NCI-H345 (cell line): ENCODE results near the gene CREBRF.
"Not testable (repeated sequence)": the region's sequence is repeated elsewhere in the genome, so short reads cannot be mapped to it uniquely, and the experiment has no call there.

Experiments used
- DNase-seq: peaks from one replicate; lab custom pipeline; 2025; lab: John Stamatoyannopoulos, UW

The CREBRF gene

GRCh38 chr5:173035904-173036707 lies 20.0 kb upstream of the CREBRF start:
- DNase-seq, result no peak

DNA sequence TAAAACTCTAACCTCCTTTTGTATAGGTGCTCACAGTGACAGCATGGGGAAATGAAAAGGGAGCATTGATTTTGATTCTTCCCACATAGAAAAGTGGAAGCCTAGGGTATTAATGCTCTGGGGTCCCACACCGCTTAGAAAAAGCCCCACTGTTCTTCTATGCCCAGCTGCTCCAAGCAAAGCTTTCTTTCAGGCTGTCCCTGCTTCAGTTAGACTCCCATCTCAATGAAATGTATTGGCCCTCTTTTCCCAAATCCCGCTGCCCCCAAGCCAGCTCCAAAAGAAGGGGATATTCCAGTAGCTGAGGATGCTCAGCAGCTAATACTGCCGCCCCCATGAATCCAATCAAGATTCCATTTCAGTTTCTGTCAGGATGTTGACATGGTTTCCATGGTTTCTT lies 17.0 kb upstream of the CREBRF start:
- no peak for DNase-seq

- DNase-seq, result no peak
These were observed 16.2 kb upstream of the CREBRF start for GRCh38 chr5:173039964-173040363.

DNA sequence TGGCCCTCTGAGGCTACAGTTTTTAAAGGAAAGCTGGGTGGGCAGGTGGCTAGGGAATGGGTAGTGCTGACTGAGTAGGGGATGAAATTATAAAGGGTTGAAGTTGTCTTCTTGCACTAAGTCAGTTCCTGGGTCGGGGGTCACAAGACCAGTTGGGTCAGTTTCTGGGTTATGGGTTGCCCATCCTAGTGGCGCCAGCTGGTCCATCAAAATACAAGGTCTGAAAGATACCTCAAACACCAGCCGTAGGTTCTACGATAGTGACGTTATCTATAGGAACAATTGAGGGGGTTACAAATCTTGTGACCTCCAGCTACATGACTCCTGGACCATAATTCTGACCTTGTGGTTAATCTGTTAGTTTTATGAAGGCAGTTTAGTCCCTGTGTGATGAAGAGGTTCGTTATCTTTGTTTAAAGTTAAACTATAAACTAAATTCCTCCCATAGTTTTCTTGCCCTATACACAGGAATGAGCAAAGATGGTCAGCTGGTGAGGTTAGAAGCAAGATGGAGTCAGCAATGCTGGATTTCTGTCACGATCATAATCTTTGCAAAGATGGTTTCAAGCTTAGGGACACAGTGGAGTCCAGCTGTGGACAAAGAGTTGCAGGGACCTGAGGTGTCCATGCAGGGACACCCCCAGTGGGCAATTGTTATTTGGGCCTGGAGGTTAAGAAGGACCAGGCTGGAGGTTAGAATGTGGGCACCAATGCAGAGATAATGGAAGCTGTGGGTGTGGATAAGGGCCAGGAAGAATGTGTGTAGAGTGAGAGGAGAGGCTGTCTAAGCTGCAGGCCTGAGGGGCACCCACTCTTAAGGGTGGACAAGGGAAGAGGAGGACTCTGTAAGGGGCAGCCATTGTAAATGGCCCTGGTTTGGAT lies 14.0 kb upstream of the CREBRF start:
- DNase-seq, result no peak

DNA sequence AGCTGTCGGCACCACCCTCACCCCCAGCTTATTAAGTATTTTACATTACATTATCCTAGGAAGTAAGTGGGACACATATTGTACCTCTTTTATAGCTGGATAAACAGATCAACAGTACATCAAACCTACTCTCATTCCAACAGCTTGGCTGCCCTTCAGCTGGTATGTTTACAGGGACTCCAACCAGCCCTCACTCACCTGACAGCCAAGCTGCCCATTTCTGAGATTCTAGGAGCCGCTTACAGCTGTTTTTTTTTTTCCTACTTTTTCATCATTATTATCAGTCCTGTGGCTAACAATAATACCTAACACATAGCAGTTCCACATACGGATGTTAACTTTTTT lies 13.4 kb upstream of the CREBRF start:
- DNase-seq, result no peak

DNA sequence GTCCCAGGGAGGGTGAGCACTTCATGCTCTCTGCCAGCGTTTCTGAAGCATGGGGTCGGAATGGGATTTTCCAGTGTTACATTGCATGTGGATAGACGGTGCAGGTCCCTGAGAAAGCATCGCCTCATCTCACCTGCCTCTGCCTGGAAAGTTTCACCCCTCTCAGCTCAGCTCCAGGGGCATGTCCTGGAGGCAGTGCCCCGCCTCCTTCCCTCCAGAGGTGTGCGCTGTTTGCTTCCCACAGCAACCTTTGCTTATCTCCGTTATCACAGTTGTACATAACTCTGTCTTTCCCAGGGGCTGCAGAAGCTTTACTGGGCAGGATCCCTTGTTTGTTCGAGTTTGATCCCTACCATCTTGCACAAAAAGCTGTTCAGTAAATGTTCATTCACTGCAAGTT lies 10.7 kb upstream of the CREBRF start:
- no peak for DNase-seq

- not testable (repeated sequence) for DNase-seq
These were observed 8.9 kb upstream of the CREBRF start for GRCh38 chr5:173047096-173047837.

GRCh38 chr5:173047838-173048105 lies 8.4 kb upstream of the CREBRF start:
- DNase-seq, result no peak

DNA sequence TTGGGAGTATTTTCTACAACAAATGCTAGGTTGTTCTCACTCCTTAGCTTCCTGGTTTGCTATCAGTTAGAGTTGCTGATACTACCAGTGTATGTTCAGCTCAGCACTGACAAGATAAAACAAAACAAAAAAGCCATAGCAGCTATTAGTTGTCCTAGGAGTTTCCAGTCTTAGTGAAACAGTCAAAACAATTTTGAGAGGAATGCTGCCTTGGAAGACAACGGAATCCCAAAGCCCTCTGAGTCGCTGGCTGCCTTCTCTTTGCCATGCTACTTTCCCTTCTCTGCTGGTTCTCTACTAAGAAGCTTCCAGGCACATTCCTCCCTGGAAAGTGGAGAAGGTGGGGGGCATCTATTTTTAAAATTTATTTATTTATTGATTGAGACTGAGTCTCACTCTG lies 5.4 kb upstream of the CREBRF start:
- no peak for DNase-seq

GRCh38 chr5:173051746-173052145 lies 4.4 kb upstream of the CREBRF start:
- DNase-seq, result no peak

DNA sequence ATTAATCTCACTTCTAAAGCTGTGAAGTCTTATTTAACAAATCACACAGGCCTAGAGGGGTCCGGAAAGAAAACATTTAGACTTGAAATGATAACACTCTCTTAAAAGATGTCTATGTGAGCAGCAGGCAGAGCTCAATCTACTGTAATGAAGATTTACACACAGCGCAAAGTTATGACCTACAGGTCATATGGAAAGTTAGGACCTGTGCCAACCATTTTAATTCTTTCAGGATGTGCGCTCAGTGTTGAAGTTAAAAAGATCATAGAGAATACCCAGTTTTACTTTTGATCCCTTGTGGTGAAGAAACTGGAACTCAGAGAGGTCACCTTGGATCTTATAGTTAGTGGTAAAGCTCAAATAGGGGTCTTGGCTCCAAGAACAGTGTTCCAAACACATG lies 3.1 kb upstream of the CREBRF start:
- no peak for DNase-seq

GRCh38 chr5:173055042-173055721 lies 970 bp upstream of the CREBRF start:
- DNase-seq, result no peak

DNA sequence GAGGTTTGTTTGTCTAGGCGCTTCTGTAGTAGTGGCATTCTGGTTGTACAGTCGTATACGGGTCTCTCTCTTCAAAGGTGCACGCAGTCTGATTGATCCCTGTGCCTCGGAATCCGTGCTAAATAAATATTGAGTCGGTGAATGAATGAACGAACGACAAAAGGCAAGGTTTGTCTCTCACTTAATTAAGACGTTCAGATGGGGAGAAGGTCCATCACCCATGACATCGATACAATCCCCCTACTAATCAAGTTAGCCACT lies 500 bp upstream of the CREBRF start:
- no peak for DNase-seq

DNA sequence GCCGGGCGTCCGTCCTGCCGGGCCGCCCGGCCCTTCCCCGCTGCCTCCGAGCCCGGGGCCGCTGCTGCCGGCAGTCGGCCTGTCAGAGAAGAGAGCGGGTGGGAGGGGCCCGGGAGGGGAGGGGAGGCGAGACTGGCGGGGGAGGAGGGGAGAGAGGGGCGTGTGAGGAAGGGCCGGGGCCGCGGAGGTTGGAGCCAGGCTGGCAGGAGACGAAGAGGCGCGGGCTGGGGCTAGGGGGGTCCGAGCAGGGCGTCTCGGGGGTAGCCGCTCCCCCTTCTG lies 570 bp downstream of the CREBRF start:
- peak; percentile 87 for DNase-seq

- peak; percentile 99 for DNase-seq
These were observed 1.1 kb downstream of the CREBRF start for GRCh38 chr5:173057062-173057924.

- DNase-seq, result no peak
These were observed 6.0 kb downstream of the CREBRF start for GRCh38 chr5:173062141-173062540.

DNA sequence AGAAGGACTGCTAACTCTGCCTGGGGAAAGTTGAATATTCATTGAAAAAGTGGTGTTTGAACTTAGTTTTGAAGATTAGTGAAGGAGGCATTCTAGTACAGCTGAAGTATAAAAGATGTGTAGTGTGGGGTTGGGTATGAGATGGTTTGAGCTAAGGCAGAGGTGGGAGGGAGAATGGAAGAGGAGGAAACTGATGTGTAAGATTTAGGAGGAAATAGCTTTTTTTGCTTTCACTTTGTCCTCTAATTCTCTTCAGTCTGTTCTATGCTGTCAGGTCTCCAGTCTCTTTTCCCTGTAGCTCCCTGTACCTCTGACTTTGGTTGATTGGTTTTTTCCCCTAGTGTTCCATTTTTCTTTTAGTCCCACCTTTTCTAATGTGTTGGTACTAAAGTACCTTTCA lies 9.0 kb downstream of the CREBRF start:
- no peak for DNase-seq

- DNase-seq, result no peak
These were observed 13.5 kb downstream of the CREBRF start for GRCh38 chr5:173069671-173070070.

DNA sequence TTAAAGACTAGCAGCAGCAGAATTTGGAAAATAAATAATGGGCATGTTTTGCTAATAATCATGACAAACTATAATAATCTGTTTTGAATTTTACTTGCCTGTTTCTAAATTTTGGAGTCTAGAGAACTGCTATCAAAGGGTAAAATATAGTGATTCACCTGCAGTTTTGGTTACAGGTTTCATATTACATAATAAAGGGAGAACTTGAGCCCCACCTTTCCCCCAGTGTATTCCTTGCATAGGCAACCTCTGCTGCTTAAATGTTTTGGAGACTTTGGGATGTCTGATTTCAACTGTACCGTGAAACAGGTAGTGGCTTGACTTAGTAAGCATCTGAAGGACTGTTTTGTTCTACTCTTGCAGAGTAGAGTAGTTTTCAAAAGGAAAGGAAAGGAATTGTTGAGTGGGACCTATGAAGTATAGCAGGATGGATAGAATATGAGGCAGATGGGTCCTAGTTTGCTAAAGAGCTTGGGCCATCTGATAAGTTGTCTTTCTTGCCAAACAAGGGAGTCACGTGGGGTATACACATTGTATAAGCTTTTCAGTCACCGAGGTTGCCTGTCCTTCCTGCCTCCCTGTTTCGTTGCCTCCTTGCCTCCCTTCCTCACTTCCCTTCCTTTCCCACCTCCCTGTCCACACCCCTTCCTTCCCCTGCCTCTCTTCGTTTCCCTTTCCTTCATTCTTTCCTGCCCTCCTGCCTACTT lies 19.1 kb downstream of the CREBRF start:
- DNase-seq, result no peak

- DNase-seq, result no peak
These were observed 19.8 kb downstream of the CREBRF start for GRCh38 chr5:173075970-173076369.

- not testable (repeated sequence) for DNase-seq
These were observed 20.3 kb downstream of the CREBRF start for GRCh38 chr5:173076471-173076870.
